Left colon (tissue), 2 donors: ENCODE data around the gene RIT1. TPM values are rescaled to one million over a fixed set of nuclear protein-coding genes. Genes with fewer than 3 reads are reported as not detected.
A peak's percentile ranks its signal among the peaks of the same experiment; 100 is the strongest.

Source experiments
- ATAC-seq: fragments of 200-7000 bp; cut with Tn5 transposase; one replicate; pipeline ENCODE4 v1.9.1; 2020; ENCODE audit warnings: mild to moderate bottlenecking, moderate library complexity
- DNase-seq, 2 donors: peaks; one replicate each; pipeline ENCODE4 v3.0.0-alpha.2; 2020
- intact Hi-C, 2 donors: fragments of 100-400 bp; cut with DNase I in 1 of 2; cut with micrococcal nuclease in 1 of 2; formaldehyde crosslinking; loops; one replicate each; pipeline versions ENCODE4 v1.11.2 to v1.14.0; 2022; cut with DNase I, micrococcal nuclease
- microRNA-seq, 2 donors: library from miRNA; unstranded; fragments of <30 nt; microRNA quantifications; one replicate each; pipeline versions ENCODE4 v1.1.0 to v1.2.0, GENCODE V29; 2020
- total RNA-seq, 2 donors: library from RNA; stranded (reverse); fragmentation: NEBNext Ultra II Directional; extraction: Animal tissue kit (Norgen Biotek cat#: 25700); gene quantifications; one replicate each; pipeline ENCODE4 v1.2.1, GENCODE V29; 2021
- donor health status: DM: no; HTN: no; CAD: no.
- donor health status: DM: yes; HTN: yes; CAD: no.

The RIT1 gene
- total RNA-seq, 2 donors from 2014 or later, result 21.5 to 26.3 TPM

DNA sequence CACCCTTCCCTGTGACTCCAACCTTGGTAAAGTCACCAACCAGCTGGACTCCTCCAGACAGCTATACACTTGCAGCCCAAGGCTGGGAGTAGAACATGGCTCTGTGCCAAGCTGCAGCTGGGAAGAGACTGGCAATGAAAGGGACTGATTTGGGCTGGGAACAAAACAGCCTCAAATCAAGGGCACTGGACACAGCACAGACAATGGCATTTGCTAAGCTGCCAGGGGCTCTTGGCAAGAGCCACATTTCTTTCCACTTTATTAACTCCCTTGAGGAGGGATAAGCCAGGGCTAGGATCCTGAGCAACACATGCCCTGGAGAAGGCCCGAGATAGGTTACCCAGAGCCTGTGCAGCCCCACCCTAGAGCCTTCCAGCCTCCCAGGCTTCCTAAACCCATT, 39.8 kb downstream of the RIT1 start:
- ATAC-seq (no peak), DNase-seq (peak in 1 of 2 donors; percentile 11)
- intact Hi-C loops, result no loop called here

DNA sequence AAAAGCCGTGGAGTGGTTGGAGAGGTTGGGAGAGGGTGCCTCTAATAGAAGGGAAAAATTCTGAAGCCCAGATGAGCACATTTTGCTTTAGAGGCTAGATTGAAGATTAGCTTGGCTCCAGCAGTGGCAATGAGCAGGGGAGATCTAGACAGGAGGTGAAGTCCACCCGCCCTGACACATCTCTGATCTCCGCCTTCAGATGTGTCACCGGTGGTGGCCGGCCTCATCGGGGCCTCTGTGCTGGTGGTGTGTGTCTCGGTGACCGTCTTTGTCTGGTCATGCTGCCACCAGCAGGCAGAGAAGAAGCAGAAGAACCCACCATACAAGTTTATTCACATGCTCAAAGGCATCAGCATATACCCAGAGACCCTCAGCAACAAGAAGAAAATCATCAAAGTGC, 43.4 kb downstream of the RIT1 start:
- no peak for ATAC-seq
- intact Hi-C loops, result no loop called here
- no peak for DNase-seq

- no peak for ATAC-seq
- DNase-seq, result no peak
- intact Hi-C loops, result no loop called here
These were observed 46.8 kb downstream of the RIT1 start for GRCh38 chr1:155864393-155864792.

- intact Hi-C loops, result no loop called here
- DNase-seq (no peak), ATAC-seq (no peak)
These were observed 49.3 kb downstream of the RIT1 start for GRCh38 chr1:155861896-155862295.

DNA sequence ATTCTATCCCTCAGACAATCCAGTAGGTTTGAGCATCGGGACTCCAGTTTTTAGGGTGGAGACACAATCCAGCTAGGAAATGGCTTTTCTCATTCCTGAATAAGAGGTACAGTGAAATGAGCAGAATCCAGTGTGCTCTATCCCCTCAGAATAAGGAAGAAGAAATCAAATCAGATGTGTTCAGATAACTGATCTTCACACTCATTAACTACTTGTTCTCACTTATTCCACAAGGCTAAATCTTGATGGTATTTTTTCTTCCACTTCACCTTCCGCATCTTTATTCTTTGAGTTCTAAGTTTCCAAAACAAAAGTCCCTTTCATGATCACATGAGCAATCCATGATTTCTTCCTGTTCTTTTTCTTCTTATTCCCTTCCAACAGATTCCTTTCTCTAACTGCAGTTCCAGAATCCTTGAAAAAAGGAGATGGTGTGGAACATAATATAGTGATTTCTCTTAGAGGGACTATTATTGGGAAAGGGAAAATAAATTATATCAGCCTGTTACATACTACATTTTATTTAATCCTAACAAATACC, 50.1 kb downstream of the RIT1 start:
- DNase-seq, result no peak
- intact Hi-C loops, result no loop called here
- no peak for ATAC-seq

DNA sequence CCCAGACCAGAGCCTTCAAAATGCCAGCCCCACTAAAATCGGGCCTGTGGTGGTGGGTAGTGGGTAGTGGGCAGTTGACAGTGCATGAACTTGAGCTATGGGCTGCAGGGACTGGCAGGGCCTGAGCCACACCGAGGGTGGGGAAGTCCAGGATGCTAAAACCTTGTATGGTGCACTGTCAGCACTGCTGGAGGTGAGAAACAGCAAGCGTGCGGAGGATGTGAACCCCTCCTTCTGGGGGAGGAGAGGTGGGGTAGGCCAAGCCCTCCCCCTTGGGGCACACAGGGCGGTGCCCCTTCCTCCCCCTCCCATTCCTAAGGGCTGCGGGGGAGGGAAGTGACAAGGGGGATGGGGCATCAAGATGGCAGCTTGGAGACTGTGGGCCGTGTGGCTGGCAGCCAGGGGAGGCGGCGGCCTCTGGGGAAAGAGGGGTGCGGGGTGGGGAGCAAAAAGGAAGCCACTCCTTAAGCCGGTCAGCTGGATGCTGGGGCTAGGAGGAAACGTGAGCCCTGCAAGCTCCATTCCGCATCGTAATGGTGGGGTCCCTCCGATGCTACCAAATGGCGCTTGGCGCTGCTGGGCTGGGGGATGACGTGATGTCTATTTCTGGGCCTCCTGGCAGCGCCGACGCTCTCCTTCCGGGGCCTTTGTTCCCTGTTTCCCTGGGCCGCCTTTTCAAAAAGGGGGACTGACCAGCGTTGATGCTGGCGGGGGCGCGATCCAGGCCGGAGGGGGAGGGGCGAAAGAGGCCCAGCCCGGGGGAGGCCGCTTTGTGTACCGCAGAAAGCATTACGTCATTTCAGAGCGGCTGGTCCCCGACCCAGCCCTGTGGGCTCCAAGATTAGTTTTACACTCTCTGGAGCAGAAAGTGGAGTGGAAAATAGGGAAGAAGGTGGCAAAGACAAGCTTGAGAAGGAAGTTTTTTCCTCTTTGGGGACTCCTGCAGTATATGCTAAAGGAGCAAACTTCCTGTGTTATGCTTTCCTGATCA, 51.0 kb downstream of the RIT1 start:
- intact Hi-C loops, result no loop called here
- peak; percentile 51 to 53 for DNase-seq
- no peak for ATAC-seq

DNA sequence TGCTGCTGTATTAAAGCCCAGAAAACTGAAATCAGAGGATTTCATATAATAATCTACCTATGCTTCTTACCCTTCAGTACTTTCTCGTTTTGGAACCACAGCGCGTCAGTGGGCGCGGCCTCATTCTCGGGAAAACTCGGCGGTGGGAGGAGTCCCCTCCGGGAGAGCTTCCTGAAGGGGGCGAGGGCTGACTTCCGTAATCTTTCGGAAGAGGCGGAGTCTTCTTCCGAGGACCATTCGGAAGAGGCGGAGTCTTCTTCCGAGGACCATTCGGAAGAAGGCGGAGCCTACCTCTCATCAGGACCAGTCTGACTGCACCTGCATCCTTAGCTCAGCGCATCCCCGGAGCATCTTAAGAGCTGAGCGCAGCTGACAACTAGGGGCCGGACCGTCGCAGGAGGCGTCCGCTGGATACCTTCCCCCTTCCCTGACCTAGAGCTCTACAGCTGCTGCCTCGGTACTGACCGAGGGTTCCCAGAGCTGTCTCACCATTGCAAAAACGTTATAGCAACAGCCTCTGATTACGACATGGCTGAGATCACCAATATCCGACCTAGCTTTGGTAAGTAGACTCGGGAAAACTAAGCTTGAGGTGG, 51.8 kb downstream of the RIT1 start, which contains the start of gene SYT11:
Gene SYT11, plus strand, starts transcription at position 334 of the 596 bp plus-strand sequence. Its CDS starts 195 bp downstream, at position 529.
- intact Hi-C loops, result no loop called here
- peak; percentile 95 to 97 for DNase-seq
- ATAC-seq, result peak; percentile 88

DNA sequence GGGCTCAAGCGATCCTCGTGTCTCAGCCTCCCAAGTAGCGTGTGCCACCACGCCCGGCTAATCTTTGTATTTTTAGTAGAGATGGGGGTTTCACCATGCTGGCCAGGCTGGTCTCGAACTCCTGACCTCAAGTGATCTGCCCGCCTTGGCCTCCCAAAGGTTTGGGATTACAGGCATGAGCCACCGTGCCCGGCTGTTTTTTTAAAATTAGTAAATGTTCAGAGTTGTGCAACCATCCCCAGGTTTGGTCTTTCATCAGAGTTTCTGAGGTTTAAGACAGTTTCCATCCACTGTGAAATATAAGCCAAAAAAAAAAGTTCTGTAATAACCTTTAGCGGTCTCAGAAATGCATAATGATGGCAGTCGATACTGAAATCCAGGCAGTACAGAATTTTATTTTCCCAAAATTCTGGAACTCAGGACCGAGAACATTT, 52.3 kb downstream of the RIT1 start:
- ATAC-seq (peak; percentile 1), DNase-seq (peak in 1 of 2 donors; percentile 22)
- intact Hi-C loops, result no loop called here

DNA sequence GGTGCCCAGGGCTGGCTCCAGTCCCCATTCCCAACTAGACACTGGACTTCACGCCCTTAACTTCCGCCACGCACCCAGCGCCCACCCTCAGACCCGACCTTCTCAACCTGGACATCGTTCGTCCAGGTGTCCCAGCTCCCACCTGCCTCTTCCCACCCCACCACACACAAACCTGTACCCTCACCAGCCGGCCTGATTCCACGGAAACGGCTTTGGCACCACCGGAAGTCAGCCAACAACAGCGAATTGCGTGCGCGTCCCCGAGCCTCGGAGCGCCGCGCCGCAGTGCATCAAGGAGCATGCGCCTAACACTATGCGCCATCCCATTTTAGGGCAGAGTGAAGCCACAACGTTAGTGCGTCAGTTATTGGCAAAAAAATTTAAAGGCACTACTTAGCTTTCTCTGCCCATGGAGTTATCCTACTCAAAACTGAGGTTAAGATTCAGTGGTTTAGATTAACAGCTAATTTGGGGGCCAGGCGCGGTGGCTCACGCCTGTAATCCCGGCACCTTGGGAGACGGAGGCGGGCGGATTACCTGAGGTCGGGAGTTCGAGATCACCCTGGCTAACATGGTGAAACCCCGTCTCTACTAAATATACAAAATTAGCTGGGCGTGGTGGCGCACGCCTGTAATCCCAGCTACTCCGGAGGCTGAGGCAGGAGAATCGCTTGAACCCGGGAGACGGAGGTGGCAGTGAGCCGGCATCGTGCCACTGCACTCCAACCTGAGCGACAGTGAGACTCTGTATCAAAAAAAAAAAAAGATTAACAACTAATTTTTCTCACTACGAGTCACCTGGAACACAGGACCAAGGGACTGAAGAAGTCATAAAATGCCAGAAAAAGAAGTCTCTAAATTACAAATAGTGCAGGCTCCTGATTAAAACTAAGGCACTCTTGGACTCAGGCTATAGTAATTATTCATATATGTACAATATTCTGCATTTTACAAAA, 53.9 kb downstream of the RIT1 start, which contains the start of gene GON4L:
Gene GON4L, minus strand, starts transcription at position 240 of the 956 bp plus-strand sequence. CDS start 3,434 bp downstream, outside the sequence.
- peak; percentile 89 for ATAC-seq
- peak; percentile 90 to 91 for DNase-seq
- intact Hi-C loops, result no loop called here

DNA sequence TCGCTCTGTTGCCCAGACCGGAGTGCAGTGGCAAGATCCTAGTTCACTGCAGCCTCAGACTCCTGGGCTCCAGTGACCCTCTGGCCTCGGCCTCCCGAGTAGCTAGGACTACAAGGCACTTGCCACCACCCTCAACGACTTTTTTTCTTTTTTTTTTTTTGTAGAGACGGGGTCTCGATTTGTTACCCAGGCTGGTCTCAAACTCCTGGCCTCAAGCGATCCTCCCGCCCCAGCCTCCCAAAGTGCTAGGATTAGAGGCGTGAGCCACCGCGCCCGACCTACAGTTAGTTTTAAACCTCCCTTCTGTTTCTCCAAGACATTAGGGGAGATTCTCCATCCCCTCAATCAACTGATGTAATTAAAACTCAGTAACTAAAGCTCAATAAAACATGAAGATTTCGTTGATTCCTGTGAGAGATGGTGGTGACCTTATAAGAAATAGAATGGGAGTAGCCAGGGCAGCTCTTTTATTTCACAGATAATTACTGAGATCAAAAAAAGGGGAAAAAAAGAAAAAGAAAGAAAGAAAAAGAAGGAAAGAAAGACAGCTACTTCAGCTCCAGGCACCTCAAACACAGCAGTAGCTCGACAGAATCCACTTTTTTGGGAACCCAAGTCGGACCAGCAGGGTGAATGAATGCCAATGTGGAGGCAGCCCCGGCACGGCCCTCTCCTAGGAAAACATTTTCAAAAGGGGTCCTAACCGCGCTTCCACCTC, 54.7 kb downstream of the RIT1 start:
- peak in 1 of 2 donors; percentile 11 for DNase-seq
- ATAC-seq, result no peak
- intact Hi-C loops, result no loop called here

DNA sequence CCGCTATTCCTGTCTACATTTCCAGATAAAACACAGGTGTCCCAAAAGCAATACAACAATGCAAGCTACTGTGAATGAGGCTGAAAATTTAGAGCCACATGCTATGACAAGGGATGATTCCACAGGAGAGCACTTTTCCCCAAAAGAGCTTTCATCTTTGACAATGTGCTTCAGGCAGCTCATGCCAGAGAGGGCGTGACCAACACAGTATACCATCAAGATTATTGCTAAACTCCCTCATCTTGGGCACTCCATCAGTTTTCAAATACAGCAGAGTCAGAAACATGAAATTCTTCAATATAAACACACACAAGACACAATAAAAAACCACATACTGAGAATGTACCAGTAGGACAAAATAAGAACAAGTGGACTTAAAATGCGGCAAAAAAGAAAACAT, 60.8 kb downstream of the RIT1 start:
- DNase-seq (no peak), ATAC-seq (no peak)
- intact Hi-C loops, result no loop called here

DNA sequence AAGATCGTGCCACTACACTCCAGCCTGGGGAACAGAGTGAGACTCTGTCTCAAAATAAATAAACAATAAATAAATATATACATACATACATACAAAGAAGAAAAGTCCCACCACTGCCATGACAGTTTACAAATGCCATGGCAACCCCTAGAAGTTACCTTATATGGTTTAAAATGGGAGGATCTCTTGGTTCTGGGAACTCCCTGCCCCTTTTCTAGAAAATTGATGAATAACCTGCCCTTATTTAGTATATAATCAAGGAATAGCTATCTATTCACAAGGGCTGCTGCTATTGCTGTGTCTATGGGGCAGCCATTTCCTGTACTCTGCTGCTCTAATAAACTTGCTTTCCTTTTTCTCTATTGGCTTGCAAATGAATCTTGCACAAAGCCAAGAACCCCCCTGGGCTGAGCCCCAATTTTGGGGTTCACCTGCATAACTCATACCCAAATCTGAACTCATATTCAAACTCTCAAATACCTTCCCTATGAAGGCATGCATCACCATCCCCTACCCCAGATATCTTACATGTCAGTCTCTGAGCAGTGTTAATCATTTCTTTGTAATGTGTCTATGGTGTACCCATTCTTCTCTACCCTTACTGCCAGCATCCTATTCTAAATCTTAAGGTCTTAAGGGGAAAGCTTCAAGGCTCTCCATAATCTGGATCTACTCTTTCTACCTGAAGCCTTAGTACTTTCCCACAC, 63.2 kb downstream of the RIT1 start:
- intact Hi-C loops, result no loop called here
- ATAC-seq, result no peak

More for the DNA sequence above, 63.2 kb downstream of the RIT1 start:
- no peak for DNase-seq

Small RNA genes within 50 kb of the gene (microRNA-seq; reads per million reads assigned to microRNA genes)
- 0 reads per million in 2 donors for gene MIR6738

Other genes with a start within 250 kb of the RIT1 start
- gene YY1AP1, start 222.6 kb downstream of the RIT1 start, total RNA-seq, result 10 to 100 TPM; 52.4 to 61.7 TPM
- 10 to 100 TPM; 67.2 to 84.3 TPM for gene DAP3, start 222.3 kb downstream of the RIT1 start, total RNA-seq
- gene GON4L, start 54.1 kb downstream of the RIT1 start, total RNA-seq, result 10 to 100 TPM; 38.2 to 41.2 TPM
- 1 to 10 TPM; 1.8 to 4.2 TPM for gene SYT11, start 51.8 kb downstream of the RIT1 start, total RNA-seq
- 10 to 100 TPM; 45.6 to 54.1 TPM for gene KHDC4, start 23.1 kb upstream of the RIT1 start, total RNA-seq
- 1 to 10 TPM; 5.2 to 5.6 TPM for gene RXFP4, start 30.3 kb upstream of the RIT1 start, total RNA-seq
- gene ARHGEF2, start 67.2 kb upstream of the RIT1 start, total RNA-seq, result 100 to 1,000 TPM in 1 of 2 donors, 10 to 100 TPM in 1; 99.3 to 103 TPM
- gene SSR2, start 109.6 kb upstream of the RIT1 start, total RNA-seq, result 100 to 1,000 TPM; 180 TPM
- gene UBQLN4, start 142.4 kb upstream of the RIT1 start, total RNA-seq, result 10 to 100 TPM; 21.7 to 26.7 TPM
- gene LAMTOR2, start 143.4 kb upstream of the RIT1 start, total RNA-seq, result 10 to 100 TPM; 70.6 to 72.7 TPM
- 100 to 1,000 TPM; 203 to 231 TPM for gene RAB25, start 149.8 kb upstream of the RIT1 start, total RNA-seq
- 1 to 10 TPM in 1 of 2 donors, under 1 TPM in 1; 0.78 to 1.1 TPM for gene MEX3A, start 171.1 kb upstream of the RIT1 start, total RNA-seq
- 100 to 1,000 TPM; 335 to 478 TPM for gene LMNA, start 203.4 kb upstream of the RIT1 start, total RNA-seq
- gene SEMA4A, start 242.2 kb upstream of the RIT1 start, total RNA-seq, result 1 to 10 TPM; 3.5 to 6.5 TPM